PC-9 (cell line): Measurements from ENCODE around the gene L1CAM. TPM values are rescaled to one million over a fixed set of nuclear protein-coding genes. Genes with fewer than 3 reads are reported as not detected.
A peak's percentile ranks its signal among the peaks of the same experiment; 100 is the strongest.

Experiments
- BruUV-seq: library from RNA; stranded (reverse); fragments of 400-500 nt; replicated peaks from 2 replicates; lab custom pipeline; 2021; lab: Mats Ljungman, UMichigan
- CTCF ChIA-PET: fragments of 300-600 bp; sonication (Branson Sonifier 250); formaldehyde crosslinking; loops from one replicate; lab custom pipeline; 2022; ENCODE audit warnings: antibody characterized with exemption; lab: Charles Lee
- POLR2A ChIA-PET: fragments of 300-600 bp; sonication (Branson Sonifier 250); formaldehyde crosslinking; loops from one replicate; lab custom pipeline; 2022; ENCODE audit warnings: antibody characterized with exemption; ENCODE audit not compliant: unreplicated experiment; lab: Charles Lee
- DNase-seq, 2 experiments: peaks; one replicate each; pipeline versions ENCODE4 v3.0.0 to v3.0.0-alpha.2; 2015 to 2022; ENCODE audit warnings: mixed read lengths in 1 of 2
- H2AFZ ChIP-seq: fragments of 200-600 bp; sonication (generic); 2 replicates; pipeline ENCODE4 v1.8.1; 2017; ENCODE audit warnings: antibody characterized with exemption
- H3F3A ChIP-seq: fragments of 200-600 bp; sonication (generic); 2 replicates; pipeline ENCODE4 v1.8.1; 2017; ENCODE audit warnings: antibody characterized with exemption, mild to moderate bottlenecking, low read depth; ENCODE audit not compliant: insufficient read depth
- H3K27ac ChIP-seq: fragments of 200-600 bp; sonication (generic); 2 replicates; pipeline ENCODE4 v1.6.1; 2016; ENCODE audit warnings: mixed run types
- H3K27me3 ChIP-seq: fragments of 200-600 bp; sonication (generic); 2 replicates; pipeline ENCODE4 v1.6.1; 2016; ENCODE audit warnings: low read depth, mixed run types; ENCODE audit not compliant: insufficient read depth
- H3K36me3 ChIP-seq: fragments of 200-600 bp; sonication (generic); 2 replicates; pipeline ENCODE4 v1.6.1; 2016; ENCODE audit warnings: low read depth, mixed run types
- H3K4me1 ChIP-seq: fragments of 200-600 bp; sonication (generic); replicated peaks from 2 replicates; pipeline ENCODE4 v1.6.1; 2016; ENCODE audit warnings: mixed run types; ENCODE audit not compliant: insufficient read depth
- H3K4me2 ChIP-seq: fragments of 200-600 bp; sonication (generic); 2 replicates; pipeline ENCODE4 v1.6.1; 2017; ENCODE audit warnings: mixed run types
- H3K4me3 ChIP-seq: fragments of 200-600 bp; sonication (generic); 2 replicates; pipeline ENCODE4 v1.6.1; 2016; ENCODE audit warnings: mixed run types
- H3K79me2 ChIP-seq: fragments of 200-600 bp; sonication (generic); 2 replicates; pipeline ENCODE4 v1.6.1; 2017; ENCODE audit warnings: low read depth, mixed run types
- H3K9me2 ChIP-seq: fragments of 200-600 bp; sonication (generic); 2 replicates; pipeline ENCODE4 v1.8.1; 2017; ENCODE audit warnings: mild to moderate bottlenecking; ENCODE audit not compliant: insufficient read depth
- H3K9me3 ChIP-seq: fragments of 200-600 bp; sonication (generic); 2 replicates; pipeline ENCODE4 v1.8.1; 2016; ENCODE audit warnings: low read depth; ENCODE audit not compliant: insufficient read depth
- H4K20me1 ChIP-seq: fragments of 200-600 bp; sonication (generic); 2 replicates; pipeline ENCODE4 v1.8.1; 2017; ENCODE audit not compliant: insufficient read depth
- CTCF ChIP-seq: fragments of 200-600 bp; sonication (generic); conservative IDR thresholded peaks from 2 replicates; pipeline ENCODE4 v1.6.1; 2017; ENCODE audit warnings: mixed run types, antibody characterized with exemption, mild to moderate bottlenecking, moderate library complexity
- EZH2 ChIP-seq: fragments of 200-600 bp; sonication (generic); IDR thresholded peaks from 2 replicates; pipeline ENCODE4 v1.8.0; 2017; ENCODE audit warnings: antibody characterized with exemption, low read depth
- intact Hi-C: fragments of 100-400 bp; cut with micrococcal nuclease; formaldehyde crosslinking; loops from one replicate; pipeline ENCODE4 v1.10.0; 2022; ENCODE audit not compliant: unreplicated experiment
- total RNA-seq: library from RNA; stranded (reverse); gene quantifications from 2 replicates; pipeline ENCODE4 v1.2.3, GENCODE V29; 2021

The L1CAM gene
- total RNA-seq, 1 experiment from 2014 or later, result 68.8 TPM

- intact Hi-C loops, result no loop called here
- POLR2A ChIA-PET, result no interaction called here
- H3K79me2 ChIP-seq, result peaks cover 23% of the 10 kb centered on the region
- no peak for DNase-seq
- H4K20me1 ChIP-seq, result no peaks in the 10 kb centered on the region; the same call in 1 of the 2 replicates
- no peak for TF ChIP-seq EZH2
- TF ChIP-seq CTCF, result no peak
- H3K36me3 ChIP-seq, result no peaks in the 10 kb centered on the region
- no peaks in the 10 kb centered on the region for H3K9me3 ChIP-seq
- no peak overlapping the region for H3K4me3 ChIP-seq
- H3K27ac ChIP-seq, result no peak overlapping the region
- peaks cover 18% of the 10 kb centered on the region; the same call in 1 of the 2 replicates for H3F3A ChIP-seq
- H2AFZ ChIP-seq, result no peak overlapping the region
- no peak overlapping the region for H3K4me2 ChIP-seq
- H3K9me2 ChIP-seq, result no peaks in the 10 kb centered on the region
- peaks cover 17% of the 10 kb centered on the region; the same call in 1 of the 2 replicates for H3K4me1 ChIP-seq
- CTCF ChIA-PET, result no interaction called here
- BruUV-seq, result no TSS peak
- H3K27me3 ChIP-seq, result no peaks in the 10 kb centered on the region
Measured at GRCh38 chrX:153930011-153930910, 44.3 kb upstream of the L1CAM start.

GRCh38 chrX:153929576-153929975, 43.6 kb upstream of the L1CAM start:
- intact Hi-C loops, result loop anchor here (2.0 kb wide), 2 partner anchors 29 to 45 kb away; no protein-coding TSS in a partner anchor
- BruUV-seq, result no TSS peak

More at GRCh38 chrX:153929576-153929975, 43.6 kb upstream of the L1CAM start:
- Histone ChIP-seq H3K9me3 (no peaks in the 10 kb centered on the region), H3K4me3 (no peak overlapping the region), H3F3A (peaks cover 18% of the 10 kb centered on the region; the same call in 1 of the 2 replicates), H3K4me1 (peaks cover 17% of the 10 kb centered on the region; the same call in 1 of the 2 replicates), H3K79me2 (peaks cover 23% of the 10 kb centered on the region), H3K27me3 (no peaks in the 10 kb centered on the region), H3K9me2 (no peaks in the 10 kb centered on the region), H3K36me3 (no peaks in the 10 kb centered on the region), H3K27ac (no peak overlapping the region), H4K20me1 (no peaks in the 10 kb centered on the region; the same call in 1 of the 2 replicates), H3K4me2 (peak overlapping the region; percentile 55; the same call in 1 of the 2 replicates), H2AFZ (no peak overlapping the region)
- TF ChIP-seq EZH2, result no peak
- TF ChIP-seq CTCF, result no peak
- ChIA-PET CTCF (interaction anchor here (0.6 kb wide), 1 partner anchor 21 kb away, joined by 4 read pairs; no protein-coding TSS in a partner anchor), POLR2A (no interaction called here)
- DNase-seq, result no peak
